ENCODE measurements around the gene ARAF.
"Not testable (repeated sequence)": the region's sequence is repeated elsewhere in the genome, so short reads cannot be mapped to it uniquely, and the experiment has no call there.

Gene ARAF

DNA sequence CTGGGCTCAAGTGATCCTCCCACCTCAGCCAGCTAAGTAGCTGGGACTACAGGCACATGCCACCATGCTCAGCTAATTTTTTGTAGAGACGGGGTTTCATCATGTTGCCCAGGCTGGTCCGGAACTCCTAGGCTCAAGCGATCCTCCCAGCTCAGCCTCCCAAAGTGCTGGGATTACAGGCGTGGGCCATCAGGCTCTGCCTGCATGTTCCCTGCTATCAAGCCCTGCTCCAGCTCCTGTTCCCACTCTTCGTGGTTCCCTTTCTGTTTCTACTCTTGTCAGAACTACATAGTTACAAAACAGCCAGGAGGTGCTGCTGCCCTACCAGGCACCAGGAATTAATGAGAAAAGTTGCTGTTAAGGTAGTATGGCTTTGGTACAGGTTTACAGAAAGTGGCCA, 30.0 kb downstream of the ARAF start:
- no peaks in the 10 kb centered on the region for H3K27me3 Mint-ChIP-seq
- ATAC-seq (no peak), DNase-seq (no peak)
- peaks cover 5% of the 10 kb centered on the region for H3K4me1 Mint-ChIP-seq
- H3K4me3 Mint-ChIP-seq = no peak overlapping the region
- H3K9me3 Mint-ChIP-seq = no peaks in the 10 kb centered on the region
- H3K27ac Mint-ChIP-seq = no peak overlapping the region

- H3K27ac Mint-ChIP-seq = no peak overlapping the region
- DNase-seq (no peak), ATAC-seq (no peak)
- H3K4me1 Mint-ChIP-seq = no peaks in the 10 kb centered on the region
- H3K4me3 Mint-ChIP-seq = no peak overlapping the region
- H3K27me3 Mint-ChIP-seq = no peaks in the 10 kb centered on the region
- peaks cover 5 to 7% of the 10 kb centered on the region in 2 donors for H3K9me3 Mint-ChIP-seq
Observed at GRCh38 chrX:47593522-47593921, 32.5 kb downstream of the ARAF start.

GRCh38 chrX:47595716-47596251, 34.8 kb downstream of the ARAF start:
- peaks cover 5 to 7% of the 10 kb centered on the region in 2 donors for H3K9me3 Mint-ChIP-seq
- H3K4me3 Mint-ChIP-seq = no peak overlapping the region
- no peaks in the 10 kb centered on the region for H3K4me1 Mint-ChIP-seq
- H3K27me3 Mint-ChIP-seq = no peaks in the 10 kb centered on the region
- DNase-seq (no peak), ATAC-seq (no peak)
- peak overlapping the region; percentile 42 to 74 for H3K27ac Mint-ChIP-seq

DNA sequence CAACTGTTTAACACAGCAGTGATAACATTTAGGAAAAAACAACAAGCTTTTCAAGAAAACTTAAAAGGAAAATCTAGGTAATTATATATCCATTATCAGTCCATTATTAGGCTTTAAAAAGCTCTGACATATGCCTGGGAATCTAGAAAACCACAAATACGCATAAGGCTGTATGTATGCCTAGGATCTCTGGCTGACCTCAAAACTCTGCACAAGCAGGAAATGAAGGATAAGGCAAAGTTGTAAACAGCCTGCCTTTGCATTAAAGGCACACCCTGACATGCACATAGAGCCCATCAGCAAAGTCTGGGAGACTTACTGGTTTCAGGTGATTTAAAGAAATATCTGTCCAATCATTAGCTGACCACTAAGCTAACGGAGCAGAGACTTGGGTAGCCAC, 35.3 kb downstream of the ARAF start:
- H3K4me3 Mint-ChIP-seq = no peak overlapping the region
- peak overlapping the region in 1 of 2 donors; percentile 74 for H3K27ac Mint-ChIP-seq
- ATAC-seq (no peak), DNase-seq (no peak)
- H3K9me3 Mint-ChIP-seq = peaks cover 5 to 7% of the 10 kb centered on the region in 2 donors
- no peaks in the 10 kb centered on the region for H3K27me3 Mint-ChIP-seq
- H3K4me1 Mint-ChIP-seq = no peaks in the 10 kb centered on the region

- H3K27ac Mint-ChIP-seq = no peak overlapping the region
- H3K27me3 Mint-ChIP-seq = no peaks in the 10 kb centered on the region
Observed at GRCh38 chrX:47597222-47597621, 36.2 kb downstream of the ARAF start.

GRCh38 chrX:47603125-47603524, 42.1 kb downstream of the ARAF start:
- H3K4me3 Mint-ChIP-seq, H3K27ac Mint-ChIP-seq, H3K27me3 Mint-ChIP-seq, H3K9me3 Mint-ChIP-seq, H3K4me1 Mint-ChIP-seq, DNase-seq, ATAC-seq: not testable (repeated sequence)

More at GRCh38 chrX:47597222-47597621, 36.2 kb downstream of the ARAF start:
- ATAC-seq (no peak), DNase-seq (no peak)
- no peak overlapping the region for H3K4me3 Mint-ChIP-seq
- H3K4me1 Mint-ChIP-seq = no peaks in the 10 kb centered on the region
- peaks cover 5 to 7% of the 10 kb centered on the region in 2 donors for H3K9me3 Mint-ChIP-seq

GRCh38 chrX:47605024-47605423, 44.0 kb downstream of the ARAF start:
- DNase-seq (no peak), ATAC-seq (no peak)
- H3K9me3 Mint-ChIP-seq = no peaks in the 10 kb centered on the region
- H3K4me3 Mint-ChIP-seq = no peak overlapping the region
- H3K27me3 Mint-ChIP-seq = no peaks in the 10 kb centered on the region
- H3K27ac Mint-ChIP-seq = no peak overlapping the region
- peaks cover 9% of the 10 kb centered on the region for H3K4me1 Mint-ChIP-seq

GRCh38 chrX:47607091-47607490, 46.1 kb downstream of the ARAF start:
- Mint-ChIP-seq H3K9me3 (no peaks in the 10 kb centered on the region), H3K27ac (no peak overlapping the region)

GRCh38 chrX:47608130-47608810, 47.3 kb downstream of the ARAF start:
- H3K4me3 Mint-ChIP-seq = peak overlapping the region in 1 of 2 donors; percentile 4
- no peaks in the 10 kb centered on the region for H3K9me3 Mint-ChIP-seq
- DNase-seq (no peak), ATAC-seq (no peak)
- peaks cover 9% of the 10 kb centered on the region for H3K4me1 Mint-ChIP-seq
- H3K27me3 Mint-ChIP-seq = no peaks in the 10 kb centered on the region
- H3K27ac Mint-ChIP-seq = peak overlapping the region in 1 of 2 donors; percentile 57

More at GRCh38 chrX:47607091-47607490, 46.1 kb downstream of the ARAF start:
- Mint-ChIP-seq H3K27me3 (no peaks in the 10 kb centered on the region), H3K4me3 (no peak overlapping the region), H3K4me1 (peaks cover 9% of the 10 kb centered on the region)
- ATAC-seq (no peak), DNase-seq (no peak)

DNA sequence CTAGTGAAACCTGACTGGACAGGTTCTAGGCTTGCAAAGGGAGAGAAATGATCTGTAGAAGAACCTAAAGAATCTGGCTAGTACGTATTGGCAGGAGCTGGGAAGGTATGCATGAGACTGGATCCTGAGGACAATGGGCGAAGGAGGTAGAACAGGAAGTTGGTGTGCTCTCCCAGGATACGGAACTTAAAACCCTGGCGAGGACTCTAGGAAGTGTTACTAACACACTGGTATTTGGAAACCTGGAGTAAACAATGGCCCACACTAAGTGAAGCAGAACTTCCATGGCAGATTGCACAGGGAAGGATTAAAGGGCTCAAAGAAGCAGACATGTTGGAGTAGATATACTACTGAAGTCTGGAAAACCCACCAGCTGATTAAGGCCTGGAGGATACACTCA, 49.5 kb downstream of the ARAF start:
- peaks cover 9% of the 10 kb centered on the region for H3K4me1 Mint-ChIP-seq
- ATAC-seq (no peak), DNase-seq (no peak)
- H3K27ac Mint-ChIP-seq = no peak overlapping the region
- H3K27me3 Mint-ChIP-seq = no peaks in the 10 kb centered on the region
- H3K4me3 Mint-ChIP-seq = no peak overlapping the region
- H3K9me3 Mint-ChIP-seq = no peaks in the 10 kb centered on the region

GRCh38 chrX:47611489-47611888, 50.5 kb downstream of the ARAF start:
- ATAC-seq (no peak), DNase-seq (no peak)
- Mint-ChIP-seq H3K9me3 (no peaks in the 10 kb centered on the region), H3K27ac (no peak overlapping the region), H3K27me3 (no peaks in the 10 kb centered on the region), H3K4me1 (peaks cover 9% of the 10 kb centered on the region), H3K4me3 (no peak overlapping the region)

GRCh38 chrX:47611926-47612325, 50.9 kb downstream of the ARAF start:
- ATAC-seq (no peak), DNase-seq (no peak)
- Mint-ChIP-seq H3K27me3 (no peaks in the 10 kb centered on the region), H3K27ac (no peak overlapping the region), H3K4me3 (no peak overlapping the region), H3K4me1 (peaks cover 9% of the 10 kb centered on the region), H3K9me3 (no peaks in the 10 kb centered on the region)

GRCh38 chrX:47612418-47612817, 51.4 kb downstream of the ARAF start:
- Mint-ChIP-seq H3K9me3 (no peaks in the 10 kb centered on the region), H3K4me1 (peaks cover 9% of the 10 kb centered on the region), H3K27me3 (peaks cover under 1% of the 10 kb centered on the region), H3K4me3 (no peak overlapping the region), H3K27ac (no peak overlapping the region)
- DNase-seq (no peak), ATAC-seq (no peak)

DNA sequence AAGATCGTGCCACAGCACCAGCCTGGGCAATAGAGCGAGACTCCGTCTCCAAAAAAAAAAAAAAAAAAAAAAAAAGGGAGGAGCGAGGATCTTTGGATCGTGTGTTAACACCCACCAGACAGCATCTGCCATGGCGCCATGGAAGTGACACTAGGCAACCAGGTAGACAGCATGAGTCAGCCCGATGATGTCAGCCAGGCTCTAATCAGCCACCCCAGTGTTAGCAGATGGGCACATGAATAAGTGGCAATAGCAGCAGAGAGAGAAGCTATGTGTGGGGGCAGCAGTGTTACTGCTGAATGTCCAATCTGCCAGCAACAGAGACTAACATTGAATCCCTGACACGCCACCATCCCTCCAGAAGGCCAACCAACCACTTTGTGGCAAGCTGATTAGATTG, 52.1 kb downstream of the ARAF start:
- ATAC-seq = no peak
- Mint-ChIP-seq H3K9me3 (no peaks in the 10 kb centered on the region), H3K27me3 (peaks cover 7% of the 10 kb centered on the region), H3K27ac (no peak overlapping the region), H3K4me3 (no peak overlapping the region), H3K4me1 (peaks cover 5% of the 10 kb centered on the region)
- no peak for DNase-seq

GRCh38 chrX:47614618-47615017, 53.6 kb downstream of the ARAF start:
- Mint-ChIP-seq H3K4me1 (no peaks in the 10 kb centered on the region), H3K9me3 (no peaks in the 10 kb centered on the region), H3K27ac (no peak overlapping the region), H3K4me3 (no peak overlapping the region), H3K27me3 (peaks cover 17% of the 10 kb centered on the region)
- DNase-seq (no peak), ATAC-seq (no peak)

- Mint-ChIP-seq H3K4me1 (peaks cover 16% of the 10 kb centered on the region), H3K27ac (no peak overlapping the region), H3K4me3 (peak overlapping the region; percentile 47 to 66), H3K27me3 (peaks cover 17% of the 10 kb centered on the region), H3K9me3 (no peaks in the 10 kb centered on the region)
- DNase-seq (no peak), ATAC-seq (no peak)
Observed at GRCh38 chrX:47618923-47619485, 58.0 kb downstream of the ARAF start.
